Measurements from ENCODE around the gene ITPRIPL1. TPM values are rescaled to one million over a fixed set of nuclear protein-coding genes. Genes with fewer than 3 reads are reported as not detected.
A peak's percentile ranks its signal among the peaks of the same experiment; 100 is the strongest.

The ITPRIPL1 gene
- total and polyA plus RNA-seq, 10 donors: 0.80 to 6.6 (median 3.6) TPM

DNA sequence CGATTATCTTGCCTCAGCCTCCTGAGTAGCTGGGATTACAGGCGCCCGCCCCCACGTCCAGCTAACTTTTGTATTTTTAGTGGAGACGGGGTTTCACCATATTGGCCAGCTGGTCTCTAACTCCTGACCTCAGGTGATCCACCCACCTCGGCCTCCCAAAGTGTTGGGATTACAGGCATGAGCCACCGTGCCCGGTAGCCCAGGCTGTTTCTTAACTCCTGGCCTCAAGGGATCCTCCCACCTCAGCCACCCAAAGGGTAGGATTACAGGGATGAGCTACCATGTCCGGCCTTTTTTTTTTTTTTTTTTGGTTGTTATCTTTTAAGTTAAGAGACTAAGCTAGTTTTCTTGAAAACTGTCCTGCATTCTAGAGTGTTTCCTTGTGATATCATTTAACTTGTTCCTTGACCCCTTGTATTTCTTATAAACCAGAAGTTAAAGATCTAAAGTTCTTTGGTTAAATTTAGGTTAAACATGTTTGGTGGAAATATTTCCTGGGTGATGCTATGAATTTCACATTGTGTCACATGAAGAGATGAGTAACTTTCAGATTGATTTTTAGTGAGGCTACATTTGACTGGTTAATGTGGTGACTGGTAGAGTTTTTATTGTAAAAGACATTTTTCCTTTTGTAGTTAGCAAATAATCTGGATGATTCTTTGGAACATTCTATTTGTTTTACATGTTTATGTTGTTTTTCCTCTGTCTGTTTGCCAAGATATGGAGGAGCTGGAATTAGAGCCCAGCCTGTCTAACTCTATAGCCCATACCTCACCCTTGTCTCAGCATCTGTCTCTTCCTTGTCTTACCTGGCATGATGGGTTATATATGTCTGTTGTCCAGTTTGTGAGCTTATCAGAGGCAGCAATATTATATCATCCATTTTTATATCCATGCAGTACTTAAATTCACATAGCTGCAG lies 15.6 kb downstream of the ITPRIPL1 start:
- no peak for DNase-seq
- H3K27ac ChIP-seq: peak overlapping the region in 3 of 8 donors; percentile 33 to 86 (median 83)
- peaks cover 3 to 63% (median 22%) of the 10 kb centered on the region in 6 donors for H3K4me1 ChIP-seq
- H3K36me3 ChIP-seq: peaks cover 0 to 40% (median 0%) of the 10 kb centered on the region in 6 donors
- TF ChIP-seq POLR2AphosphoS5 (IDR thresholded peaks at IDR 0.05) (no peak), POLR2A (IDR thresholded peaks at IDR 0.05) (no peak)
- intact Hi-C loops (cut with DNase I; ENCODE audit: low total_unique reads): no loop called here
- H3K9me3 ChIP-seq: no peaks in the 10 kb centered on the region
- no peak overlapping the region for H3K4me3 ChIP-seq
- H3K27me3 ChIP-seq (replicated peaks in 1 of 7): no peaks in the 10 kb centered on the region
- 86 to 94% (median 91%) methylated on average over 9 of the region's 9 CpGs for WGBS, 5 donors

DNA sequence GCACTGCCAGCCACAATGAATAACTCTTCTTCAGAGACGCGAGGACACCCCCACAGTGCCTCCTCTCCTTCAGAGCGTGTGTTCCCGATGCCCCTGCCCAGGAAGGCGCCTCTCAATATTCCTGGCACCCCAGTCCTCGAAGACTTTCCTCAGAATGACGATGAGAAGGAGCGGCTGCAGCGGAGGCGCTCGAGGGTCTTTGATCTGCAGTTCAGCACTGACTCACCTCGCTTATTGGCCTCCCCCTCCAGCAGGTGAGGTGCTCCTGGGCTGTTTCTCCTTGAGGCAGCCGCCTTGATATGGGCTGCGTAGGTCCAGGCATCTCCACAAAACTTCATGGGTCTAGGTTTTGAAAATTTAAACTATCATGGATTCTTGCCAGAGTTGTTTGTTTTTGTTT lies 16.5 kb downstream of the ITPRIPL1 start:
- Histone ChIP-seq H3K27ac (peak overlapping the region in 4 of 8 donors; percentile 33 to 86 (median 84)), H3K4me3 (no peak overlapping the region), H3K4me1 (peaks cover 0 to 54% (median 14%) of the 10 kb centered on the region in 6 donors), H3K27me3 (replicated peaks in 1 of 7) (no peaks in the 10 kb centered on the region), H3K36me3 (peaks cover 0 to 48% (median 0%) of the 10 kb centered on the region in 6 donors), H3K9me3 (no peaks in the 10 kb centered on the region)
- TF ChIP-seq, protein P1, sequence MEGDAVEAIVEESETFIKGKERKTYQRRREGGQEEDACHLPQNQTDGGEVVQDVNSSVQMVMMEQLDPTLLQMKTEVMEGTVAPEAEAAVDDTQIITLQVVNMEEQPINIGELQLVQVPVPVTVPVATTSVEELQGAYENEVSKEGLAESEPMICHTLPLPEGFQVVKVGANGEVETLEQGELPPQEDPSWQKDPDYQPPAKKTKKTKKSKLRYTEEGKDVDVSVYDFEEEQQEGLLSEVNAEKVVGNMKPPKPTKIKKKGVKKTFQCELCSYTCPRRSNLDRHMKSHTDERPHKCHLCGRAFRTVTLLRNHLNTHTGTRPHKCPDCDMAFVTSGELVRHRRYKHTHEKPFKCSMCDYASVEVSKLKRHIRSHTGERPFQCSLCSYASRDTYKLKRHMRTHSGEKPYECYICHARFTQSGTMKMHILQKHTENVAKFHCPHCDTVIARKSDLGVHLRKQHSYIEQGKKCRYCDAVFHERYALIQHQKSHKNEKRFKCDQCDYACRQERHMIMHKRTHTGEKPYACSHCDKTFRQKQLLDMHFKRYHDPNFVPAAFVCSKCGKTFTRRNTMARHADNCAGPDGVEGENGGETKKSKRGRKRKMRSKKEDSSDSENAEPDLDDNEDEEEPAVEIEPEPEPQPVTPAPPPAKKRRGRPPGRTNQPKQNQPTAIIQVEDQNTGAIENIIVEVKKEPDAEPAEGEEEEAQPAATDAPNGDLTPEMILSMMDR (IDR thresholded peaks at IDR 0.05 in 8 of 11, conservative IDR thresholded peaks at IDR 0.05 in 3 of 11): no peak
- no peak for TF ChIP-seq POLR2AphosphoS5 (IDR thresholded peaks at IDR 0.05)
- TF ChIP-seq POLR2A (IDR thresholded peaks at IDR 0.05): no peak
- WGBS, 5 donors: 81 to 96% (median 94%) methylated on average over 14 of the region's 14 CpGs
- intact Hi-C loops (cut with DNase I; ENCODE audit: low total_unique reads): no loop called here
- DNase-seq: no peak

DNA sequence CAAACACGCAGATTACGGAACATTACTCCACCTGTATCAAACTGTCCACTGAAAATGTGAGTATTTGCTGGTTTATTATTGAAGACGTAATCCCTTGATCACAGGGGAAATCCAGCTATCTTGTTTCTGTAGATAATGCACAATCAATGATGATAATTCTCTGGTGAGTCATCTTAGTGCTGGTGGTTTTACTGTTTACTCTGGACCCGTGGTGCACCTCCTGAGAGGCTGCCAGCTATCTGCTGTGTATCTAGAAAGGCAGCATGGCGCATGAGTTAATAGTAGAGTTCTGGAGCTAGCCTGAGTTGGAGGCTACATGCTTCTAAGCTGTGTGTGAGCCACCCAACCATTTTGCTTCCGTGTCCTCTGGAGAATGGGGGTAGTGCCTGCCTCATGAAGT lies 17.0 kb downstream of the ITPRIPL1 start:
- Histone ChIP-seq H3K9me3 (no peaks in the 10 kb centered on the region), H3K27me3 (replicated peaks in 1 of 7) (no peaks in the 10 kb centered on the region), H3K4me3 (no peak overlapping the region), H3K36me3 (peaks cover 0 to 53% (median 0%) of the 10 kb centered on the region in 6 donors), H3K27ac (peak overlapping the region in 4 of 8 donors; percentile 33 to 86 (median 84)), H3K4me1 (peaks cover 0 to 49% (median 13%) of the 10 kb centered on the region in 6 donors)
- intact Hi-C loops (cut with DNase I; ENCODE audit: low total_unique reads): no loop called here
- TF ChIP-seq POLR2A (IDR thresholded peaks at IDR 0.05) (no peak), POLR2AphosphoS5 (IDR thresholded peaks at IDR 0.05) (no peak)
- TF ChIP-seq, protein P1 (IDR thresholded peaks at IDR 0.05 in 8 of 11, conservative IDR thresholded peaks at IDR 0.05 in 3 of 11): no peak
- WGBS, 5 donors: 80 to 89% (median 81%) methylated on average over 5 to 6 of the region's 6 CpGs
- DNase-seq: no peak

DNA sequence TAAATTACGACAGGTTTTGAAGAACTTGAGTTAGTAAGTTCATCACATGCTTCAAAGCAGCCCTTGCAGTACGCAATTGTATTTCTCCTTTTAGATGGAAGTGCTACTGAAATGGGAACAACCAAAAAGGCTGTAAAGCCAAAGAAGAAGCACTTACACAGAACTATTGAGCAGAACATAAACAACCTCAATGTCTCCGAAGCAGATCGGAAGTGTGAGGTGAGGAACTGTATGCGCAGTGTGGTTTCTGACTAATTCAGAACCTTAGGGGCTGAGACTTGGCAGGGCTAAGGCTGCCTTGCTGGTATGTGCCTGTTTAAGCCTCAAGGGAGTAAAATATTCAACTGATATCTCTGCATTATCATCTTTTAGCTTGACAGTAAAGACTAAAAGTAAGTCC lies 18.9 kb downstream of the ITPRIPL1 start:
- H3K27ac ChIP-seq: peak overlapping the region; percentile 32 to 86 (median 71)
- peak; percentile 79 for DNase-seq
- H3K4me3 ChIP-seq: no peak overlapping the region
- no peaks in the 10 kb centered on the region for H3K27me3 ChIP-seq (replicated peaks in 1 of 7)
- H3K36me3 ChIP-seq: peaks cover 0 to 72% (median 0%) of the 10 kb centered on the region in 6 donors
- WGBS, 5 donors: 59 to 81% (median 76%) methylated on average over 5 of the region's 5 CpGs
- H3K9me3 ChIP-seq: no peaks in the 10 kb centered on the region
- TF ChIP-seq POLR2A (IDR thresholded peaks at IDR 0.05) (no peak), POLR2AphosphoS5 (IDR thresholded peaks at IDR 0.05) (peak in 1 of 3 donors; percentile 83)
- TF ChIP-seq, protein P1 (IDR thresholded peaks at IDR 0.05 in 8 of 11, conservative IDR thresholded peaks at IDR 0.05 in 3 of 11): no peak
- intact Hi-C loops (cut with DNase I; ENCODE audit: low total_unique reads): no loop called here
- peaks cover 0 to 36% (median 12%) of the 10 kb centered on the region in 6 donors for H3K4me1 ChIP-seq
